ENCODE measurements around the gene TUBAL3.

The TUBAL3 gene

DNA sequence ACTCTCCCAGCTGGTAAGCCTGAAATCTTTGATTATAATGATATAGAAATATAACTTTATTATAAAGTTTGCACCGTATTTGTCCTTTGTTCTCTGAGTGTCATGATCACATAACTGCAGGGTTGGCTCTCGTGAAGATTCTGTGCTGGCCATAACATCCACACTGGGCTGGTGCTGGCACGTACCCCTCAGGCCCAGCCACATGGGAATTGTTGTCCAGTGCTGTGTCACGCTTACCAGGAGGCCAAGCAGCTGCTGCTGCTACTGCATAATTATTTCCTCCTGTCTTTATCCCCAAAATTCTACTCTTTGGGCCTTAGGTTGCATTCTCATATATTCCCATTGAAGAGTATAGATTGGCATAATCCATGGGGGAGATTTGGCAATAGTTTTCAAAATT, 60.6 kb downstream of the TUBAL3 start:
- H3K27ac ChIP-seq (ENCODE audit: insufficient read depth, low read depth, low read length, poor library complexity, severe bottlenecking): no peak overlapping the region
- no peaks in the 10 kb centered on the region for H3K36me3 ChIP-seq (ENCODE audit: control insufficient read depth, insufficient read depth, low read length)
- WGBS, 2 experiments: 93 to 94% methylated on average over 4 of the region's 4 CpGs
- H3K4me3 ChIP-seq (ENCODE audit: insufficient read depth, low read depth, low read length): no peak overlapping the region
- no peaks in the 10 kb centered on the region for H3K9me3 ChIP-seq (ENCODE audit: control insufficient read depth, low read length)
- H3K4me1 ChIP-seq (ENCODE audit: control insufficient read depth, insufficient read depth, low read length): no peaks in the 10 kb centered on the region
- no peaks in the 10 kb centered on the region for H3K27me3 ChIP-seq (ENCODE audit: control insufficient read depth, insufficient read depth, low read length, poor library complexity, severe bottlenecking)

DNA sequence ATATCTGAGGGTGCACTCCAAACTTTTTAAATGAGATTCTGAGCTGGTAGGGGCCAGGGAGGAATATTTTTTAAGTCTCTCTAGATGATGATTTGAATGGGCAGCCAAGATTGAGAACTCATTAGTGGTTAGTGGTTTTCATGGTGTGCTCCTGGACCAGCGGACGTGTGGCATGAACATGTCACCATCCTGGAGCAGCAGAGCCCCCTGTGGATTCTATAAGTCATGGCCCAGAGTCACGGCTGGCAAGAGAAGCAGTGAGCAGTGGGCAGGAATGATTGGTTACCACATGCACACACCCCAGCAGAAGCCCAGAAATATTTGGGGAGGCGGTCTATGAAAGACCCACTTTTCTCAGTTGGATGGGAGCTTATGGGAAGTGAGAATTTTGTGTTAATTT, 61.1 kb downstream of the TUBAL3 start:
- Histone ChIP-seq H3K4me1 (ENCODE audit: control insufficient read depth, insufficient read depth, low read length) (no peaks in the 10 kb centered on the region), H3K4me3 (ENCODE audit: insufficient read depth, low read depth, low read length) (no peak overlapping the region), H3K27me3 (ENCODE audit: control insufficient read depth, insufficient read depth, low read length, poor library complexity, severe bottlenecking) (no peaks in the 10 kb centered on the region), H3K36me3 (ENCODE audit: control insufficient read depth, insufficient read depth, low read length) (no peaks in the 10 kb centered on the region), H3K9me3 (ENCODE audit: control insufficient read depth, low read length) (no peaks in the 10 kb centered on the region), H3K27ac (ENCODE audit: insufficient read depth, low read depth, low read length, poor library complexity, severe bottlenecking) (no peak overlapping the region)
- WGBS, 2 experiments: 89 to 95% methylated on average over 3 to 4 of the region's 4 CpGs

Measured in ectodermal cell (in vitro differentiated cells).